Measurements from ENCODE around the gene CYB561.

Gene CYB561

DNA sequence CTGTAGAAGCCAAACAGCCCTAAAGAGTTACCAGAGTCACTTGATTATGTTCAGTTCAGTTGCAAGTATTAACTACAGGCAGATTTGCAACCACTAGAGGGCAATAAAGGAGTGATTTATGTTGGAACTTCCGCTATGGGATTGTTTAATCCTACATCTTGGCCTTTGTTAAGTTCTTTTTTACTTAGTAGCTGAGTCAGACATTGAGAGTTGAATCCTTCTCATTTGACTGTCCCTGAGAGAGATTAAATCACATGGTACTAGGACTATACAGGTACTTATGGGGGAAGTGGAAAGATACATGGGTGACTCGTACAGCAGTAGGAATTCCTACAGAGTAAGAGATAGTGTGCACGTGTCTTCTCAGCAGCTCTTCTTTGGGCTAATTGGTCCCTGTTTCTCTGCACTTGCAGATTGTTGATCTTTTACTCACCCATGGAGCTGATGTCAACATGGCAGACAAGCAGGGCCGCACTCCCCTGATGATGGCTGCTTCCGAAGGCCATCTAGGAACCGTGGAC, 40.3 kb downstream of the CYB561 start:
- DNase-seq, result no peak

- no peak for DNase-seq
These were observed 41.1 kb downstream of the CYB561 start for GRCh38 chr17:63405020-63405419.

GRCh38 chr17:63402431-63403212, 43.5 kb downstream of the CYB561 start:
- no peak for DNase-seq

- DNase-seq, result no peak
These were observed 46.2 kb downstream of the CYB561 start for GRCh38 chr17:63399856-63400255.

- no peak for DNase-seq
These were observed 46.8 kb downstream of the CYB561 start for GRCh38 chr17:63399316-63399715.

GRCh38 chr17:63398680-63399079, 47.4 kb downstream of the CYB561 start:
- DNase-seq, result no peak

GRCh38 chr17:63395075-63395805, 50.9 kb downstream of the CYB561 start:
- no peak for DNase-seq

DNA sequence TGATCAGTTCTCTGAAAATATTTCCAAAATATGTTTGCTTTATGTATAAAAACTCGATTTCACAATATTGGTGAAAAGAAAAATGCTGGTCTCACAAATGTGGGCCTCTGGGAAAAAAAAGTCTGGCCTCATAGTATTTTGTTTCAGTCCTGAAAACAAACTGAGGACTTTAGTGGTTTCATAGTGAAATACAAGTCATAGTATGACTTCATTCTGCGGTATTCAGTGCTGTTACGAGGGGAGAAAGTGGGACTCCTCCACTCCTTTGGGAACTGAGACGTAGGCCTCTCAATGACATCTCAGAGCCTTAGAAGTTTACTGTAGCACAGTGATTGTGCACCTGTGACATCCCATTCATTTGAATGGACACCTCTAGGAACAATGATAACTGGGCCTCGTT, 56.0 kb downstream of the CYB561 start:
- DNase-seq, result no peak

- DNase-seq, result no peak
These were observed 58.3 kb downstream of the CYB561 start for GRCh38 chr17:63387656-63388340.

DNA sequence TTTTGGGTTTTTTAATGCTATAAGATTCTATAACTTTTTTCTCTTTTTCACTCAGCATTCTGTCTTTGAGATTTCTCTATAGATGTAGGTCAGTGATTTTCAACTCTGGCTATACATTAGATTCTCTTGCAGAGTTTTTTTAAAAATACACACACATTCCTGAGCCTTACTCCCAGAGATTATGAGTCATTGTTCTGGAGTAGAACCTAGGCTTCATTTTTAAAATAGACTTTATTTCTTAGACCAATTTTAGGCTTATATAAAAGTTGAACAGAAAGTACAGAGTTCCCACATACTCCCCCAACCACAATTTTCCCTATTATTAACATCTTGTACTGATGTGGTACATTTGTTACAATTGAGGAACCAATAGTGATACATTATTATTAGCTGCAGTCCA, 63.3 kb downstream of the CYB561 start:
- DNase-seq, result no peak
